ENCODE data around the gene GSC2. TPM values are rescaled to one million over a fixed set of nuclear protein-coding genes. Genes with fewer than 3 reads are reported as not detected.

Gene GSC2
- total RNA-seq, 1 donor from 2014 or later = not detected

DNA sequence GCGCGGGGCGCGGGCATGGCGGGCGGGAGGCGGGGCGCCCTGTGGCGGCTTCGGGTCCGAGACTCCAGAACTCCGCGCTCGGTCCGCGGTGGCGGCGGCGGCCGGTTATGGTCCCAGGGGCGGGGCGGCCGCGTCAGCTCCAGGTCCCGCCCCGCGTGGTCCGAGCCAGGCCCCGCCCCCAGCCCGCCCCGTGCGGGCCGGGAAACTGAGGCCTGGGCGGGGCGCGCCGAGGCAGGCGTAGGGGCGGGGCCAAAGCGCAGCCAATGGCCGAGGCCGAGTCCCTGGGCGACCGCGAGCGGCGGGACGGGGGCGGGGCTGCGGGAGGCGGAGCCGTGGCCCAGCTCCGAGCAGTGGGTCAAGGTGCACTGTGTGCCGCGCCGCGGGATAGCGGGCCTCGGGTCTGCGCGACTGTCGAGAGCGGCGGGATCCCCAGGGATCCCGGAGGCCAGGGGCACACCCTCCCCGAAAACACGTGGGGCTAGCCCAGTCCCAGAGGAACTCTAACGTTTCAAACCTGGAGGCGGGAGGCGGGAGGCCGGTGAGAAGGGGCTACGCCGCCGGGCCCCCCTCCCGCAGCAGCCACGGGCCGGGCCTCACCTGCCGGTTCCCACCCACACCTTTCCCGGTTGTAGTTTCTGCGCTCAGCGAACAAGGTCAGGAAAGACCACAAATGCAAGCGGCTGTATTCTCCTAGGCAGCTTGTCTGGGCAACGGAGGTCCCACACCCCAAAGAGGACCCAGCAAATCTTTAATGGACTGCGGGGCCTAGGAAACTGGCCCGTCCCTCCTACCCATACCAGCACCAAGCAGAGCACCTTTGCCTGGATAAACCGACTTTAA lies 28.8 kb upstream of the GSC2 start, which contains the start of gene SLC25A1:
Gene SLC25A1, minus strand, starts transcription at position 80 of the 840 bp plus-strand sequence. Its CDS starts 63 bp downstream, at position 17.
- DNase-seq (ENCODE audit: low spot score) (peak; percentile 96), ATAC-seq (peak; percentile 91)
- intact Hi-C loops (cut with DNase I) = no loop called here

DNA sequence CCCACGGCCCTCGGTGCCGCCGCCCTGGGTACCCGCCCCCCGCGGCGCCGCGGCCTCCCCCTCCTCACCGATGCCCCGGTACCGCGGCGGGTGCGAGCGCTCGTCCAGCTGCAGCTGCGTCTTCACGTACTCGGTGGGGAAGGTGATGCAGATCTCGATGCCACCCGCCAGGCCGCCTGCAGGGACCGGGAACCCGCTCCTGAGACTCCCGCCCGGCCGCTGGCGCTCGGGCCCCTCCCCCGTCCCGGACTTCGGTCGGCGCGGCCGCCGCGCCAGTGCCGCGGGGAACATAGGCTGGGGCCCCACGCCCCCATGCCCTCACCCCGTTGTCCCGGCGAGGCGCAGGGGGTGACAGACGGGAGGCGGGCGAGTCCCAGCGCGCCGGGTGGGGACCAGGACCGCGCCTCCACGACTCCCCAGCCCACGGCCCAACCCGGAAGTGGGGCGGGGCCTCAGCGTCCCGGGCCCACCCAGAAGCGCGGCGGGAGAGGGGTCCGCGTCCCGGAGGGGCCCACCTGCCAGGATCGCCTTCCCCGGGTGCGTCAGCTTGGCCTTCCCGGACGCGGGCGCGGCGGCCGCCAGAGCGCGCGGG lies 28.1 kb upstream of the GSC2 start:
- ATAC-seq (no peak), DNase-seq (ENCODE audit: low spot score) (no peak)
- intact Hi-C loops (cut with DNase I) = no loop called here

DNA sequence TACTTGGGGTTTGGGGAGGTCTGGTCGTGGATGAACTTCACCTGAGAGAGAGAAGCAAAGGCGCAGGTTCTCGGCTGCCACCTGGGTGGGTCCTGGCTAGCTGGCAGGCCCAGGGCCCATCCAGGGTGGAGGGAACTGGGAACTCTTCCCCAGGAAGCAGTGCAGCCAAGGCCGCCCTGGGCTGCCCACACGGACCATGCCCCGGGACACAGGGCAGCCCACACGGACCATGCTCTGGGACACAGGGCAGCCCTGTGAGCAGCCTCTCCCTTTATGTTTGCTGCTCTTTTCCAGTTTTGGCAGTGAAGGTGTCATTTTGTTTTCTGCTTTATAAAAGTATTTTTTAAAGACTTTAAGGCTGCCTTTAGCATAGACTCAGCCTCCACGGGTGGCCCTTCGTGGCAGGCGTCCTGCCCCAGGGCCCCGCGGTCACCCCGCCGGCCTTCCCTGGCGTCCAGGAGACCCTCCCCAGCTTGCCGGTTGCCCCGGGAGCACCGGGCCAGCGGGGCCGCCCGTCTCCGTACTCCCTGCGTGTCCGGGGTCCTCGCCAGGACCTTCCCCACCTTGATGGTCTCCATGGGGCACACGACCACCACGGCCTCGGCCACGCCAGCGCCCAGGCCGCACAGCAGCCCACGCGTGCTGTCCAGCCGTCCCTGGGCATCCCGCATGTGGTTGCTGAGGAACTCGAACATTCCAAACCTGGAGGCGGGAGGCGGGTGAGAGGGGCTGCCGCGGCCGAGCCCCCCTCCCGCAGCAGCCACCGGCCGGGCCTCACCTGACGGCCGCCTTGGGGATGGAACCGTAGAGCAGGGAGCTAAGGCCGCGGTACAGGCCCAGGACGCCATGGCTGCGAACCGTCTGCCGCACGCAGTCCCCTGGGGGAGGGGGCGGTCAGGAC lies 27.3 kb upstream of the GSC2 start:
- ATAC-seq (no peak), DNase-seq (ENCODE audit: low spot score) (no peak)
- intact Hi-C loops (cut with DNase I) = no loop called here

DNA sequence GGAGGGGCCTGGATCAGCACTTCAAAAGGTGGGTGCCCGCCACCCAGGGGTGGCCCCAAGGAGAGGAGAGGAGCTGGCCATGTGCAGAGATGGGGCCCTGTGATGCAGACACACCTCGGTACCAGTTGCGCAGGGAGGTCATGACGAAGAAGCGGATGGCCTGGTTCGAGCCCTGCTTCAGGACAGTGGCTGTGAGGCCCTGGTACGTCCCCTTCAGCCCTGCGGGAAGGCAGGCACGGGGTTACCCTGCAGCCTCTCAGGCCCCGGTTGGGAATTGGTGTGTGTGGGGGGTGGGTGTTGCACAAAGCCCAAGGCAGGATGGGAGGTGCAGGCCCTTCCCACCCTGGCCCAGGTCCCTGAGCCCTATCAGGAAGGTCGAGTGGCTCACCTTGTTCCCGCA lies 26.6 kb upstream of the GSC2 start:
- DNase-seq (ENCODE audit: low spot score) (no peak), ATAC-seq (no peak)
- intact Hi-C loops (cut with DNase I) = no loop called here

DNA sequence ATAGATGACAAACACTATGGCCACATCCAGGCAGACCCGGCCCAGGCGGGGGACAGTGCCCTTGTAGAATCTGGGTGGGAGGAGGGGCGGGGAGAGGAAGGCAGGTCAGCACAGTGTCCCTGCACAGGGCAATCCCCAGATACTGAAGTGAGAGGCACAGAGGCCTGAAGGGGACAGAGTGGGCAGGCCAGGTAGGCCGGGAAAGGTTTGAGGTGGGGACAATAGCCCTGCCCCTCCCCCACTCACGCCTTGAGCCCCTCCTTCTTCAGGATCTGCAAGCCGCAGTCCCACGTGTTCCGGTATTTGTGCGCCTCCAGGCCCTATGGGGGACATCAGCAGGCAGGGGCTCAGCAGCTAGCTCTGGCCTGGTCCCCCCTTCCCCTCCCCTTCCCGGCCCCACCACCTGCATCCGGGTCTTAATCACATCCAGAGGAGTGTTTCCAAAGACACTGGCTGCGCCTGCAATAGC lies 26.1 kb upstream of the GSC2 start:
- ATAC-seq (no peak), DNase-seq (ENCODE audit: low spot score) (no peak)
- intact Hi-C loops (cut with DNase I) = no loop called here

DNA sequence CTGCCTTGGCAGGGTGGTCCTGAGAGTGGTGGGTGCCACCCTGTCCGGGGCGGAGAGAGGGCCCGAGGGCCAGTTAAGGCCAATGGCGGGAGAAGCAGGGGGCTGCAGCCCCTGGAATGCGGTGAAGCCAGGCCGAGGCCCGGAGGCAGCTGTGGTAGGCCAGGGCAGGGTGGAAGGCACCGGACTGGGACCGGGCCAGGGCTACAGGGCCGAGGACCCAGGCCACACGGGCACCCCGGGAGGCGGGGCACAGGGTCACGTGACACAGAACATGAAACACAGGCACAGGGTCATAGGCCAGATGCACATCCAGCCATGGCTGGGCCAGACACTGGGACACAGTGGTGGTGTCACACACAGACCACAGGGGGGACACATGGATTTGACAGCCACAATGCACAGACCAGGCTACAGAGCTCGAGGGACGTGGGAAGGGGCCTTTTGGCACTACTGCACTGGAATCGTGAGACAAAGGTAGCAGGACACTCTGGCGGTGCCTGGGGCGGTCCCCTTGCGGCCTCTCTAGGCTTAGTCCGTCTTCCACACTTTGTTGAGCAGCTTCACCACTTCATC lies 25.6 kb upstream of the GSC2 start:
- DNase-seq (ENCODE audit: low spot score) (no peak), ATAC-seq (no peak)
- intact Hi-C loops (cut with DNase I) = no loop called here

DNA sequence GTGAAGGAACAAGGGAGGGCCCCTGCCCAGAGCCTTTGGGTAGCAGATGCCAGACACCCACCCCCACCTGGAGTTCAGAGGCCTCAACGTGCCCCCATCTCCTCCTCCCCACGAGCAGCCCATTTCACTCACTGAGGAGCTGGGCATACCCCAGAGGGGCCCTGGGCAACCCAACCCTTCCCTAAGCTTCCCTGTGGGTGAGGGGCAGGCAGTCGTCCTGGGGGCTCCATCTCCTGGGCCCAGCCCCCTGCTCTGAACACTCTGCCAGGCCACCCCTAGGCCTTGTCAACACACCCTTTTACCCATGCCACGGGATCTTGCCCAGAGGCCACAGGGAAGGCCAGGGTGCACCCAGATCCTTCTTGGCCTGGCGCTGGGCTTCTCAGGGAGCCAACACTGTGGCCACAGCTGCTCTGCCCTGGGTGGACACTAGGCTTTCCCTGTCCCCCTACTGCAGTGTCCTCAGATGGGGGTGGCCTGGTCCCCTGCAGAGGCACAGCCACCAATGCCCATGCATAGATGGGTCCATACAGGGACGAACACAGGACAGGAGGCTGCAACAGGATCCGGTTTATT lies 25.0 kb upstream of the GSC2 start:
- intact Hi-C loops (cut with DNase I) = no loop called here
- ATAC-seq (no peak), DNase-seq (ENCODE audit: low spot score) (no peak)

DNA sequence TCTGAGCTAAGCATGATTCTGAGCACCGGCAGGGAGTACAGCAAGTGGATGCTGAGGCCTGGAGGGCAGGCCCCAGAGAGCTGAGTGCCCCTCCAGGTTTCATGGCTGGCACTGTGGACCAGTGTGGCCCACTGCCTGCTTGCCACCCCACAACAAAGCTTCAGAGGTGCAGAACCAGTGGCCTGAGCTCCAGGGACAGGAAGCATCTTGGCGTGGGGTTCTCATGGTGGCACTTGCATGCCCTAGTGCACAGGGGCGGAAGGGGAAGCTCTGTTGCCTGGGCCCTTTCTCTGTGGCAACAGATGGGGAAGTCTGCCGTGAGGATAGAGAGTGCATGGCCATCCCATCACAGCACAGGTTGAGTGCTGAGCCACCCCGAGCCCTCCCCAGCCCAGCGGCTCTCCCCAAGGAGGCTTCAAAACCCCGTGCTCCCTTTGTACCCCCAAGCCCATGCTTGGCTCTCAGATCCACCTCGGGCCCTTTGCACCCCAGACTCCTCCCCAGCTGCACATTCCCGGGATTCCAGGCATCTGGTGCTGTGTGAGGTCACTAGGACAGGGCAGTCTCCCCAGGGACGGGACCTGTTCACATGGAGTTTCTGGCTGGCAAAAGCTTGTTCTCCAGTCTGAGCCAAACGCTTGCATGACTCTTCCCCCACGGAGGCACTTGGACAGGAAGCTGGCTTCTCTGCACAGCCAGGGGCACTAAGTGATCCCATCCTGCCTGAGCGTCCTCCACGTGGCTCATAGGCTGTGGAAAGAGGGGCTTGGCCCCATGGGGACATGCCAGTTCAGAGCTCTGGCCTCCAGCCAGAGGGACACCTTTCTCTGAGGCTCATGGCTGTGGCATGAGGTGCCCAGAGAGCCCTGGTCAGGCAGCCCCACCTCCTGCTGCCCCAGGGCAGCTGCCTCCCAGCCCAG lies 24.3 kb upstream of the GSC2 start:
- no peak for DNase-seq (ENCODE audit: low spot score)
- no peak for ATAC-seq
- intact Hi-C loops (cut with DNase I) = no loop called here

DNA sequence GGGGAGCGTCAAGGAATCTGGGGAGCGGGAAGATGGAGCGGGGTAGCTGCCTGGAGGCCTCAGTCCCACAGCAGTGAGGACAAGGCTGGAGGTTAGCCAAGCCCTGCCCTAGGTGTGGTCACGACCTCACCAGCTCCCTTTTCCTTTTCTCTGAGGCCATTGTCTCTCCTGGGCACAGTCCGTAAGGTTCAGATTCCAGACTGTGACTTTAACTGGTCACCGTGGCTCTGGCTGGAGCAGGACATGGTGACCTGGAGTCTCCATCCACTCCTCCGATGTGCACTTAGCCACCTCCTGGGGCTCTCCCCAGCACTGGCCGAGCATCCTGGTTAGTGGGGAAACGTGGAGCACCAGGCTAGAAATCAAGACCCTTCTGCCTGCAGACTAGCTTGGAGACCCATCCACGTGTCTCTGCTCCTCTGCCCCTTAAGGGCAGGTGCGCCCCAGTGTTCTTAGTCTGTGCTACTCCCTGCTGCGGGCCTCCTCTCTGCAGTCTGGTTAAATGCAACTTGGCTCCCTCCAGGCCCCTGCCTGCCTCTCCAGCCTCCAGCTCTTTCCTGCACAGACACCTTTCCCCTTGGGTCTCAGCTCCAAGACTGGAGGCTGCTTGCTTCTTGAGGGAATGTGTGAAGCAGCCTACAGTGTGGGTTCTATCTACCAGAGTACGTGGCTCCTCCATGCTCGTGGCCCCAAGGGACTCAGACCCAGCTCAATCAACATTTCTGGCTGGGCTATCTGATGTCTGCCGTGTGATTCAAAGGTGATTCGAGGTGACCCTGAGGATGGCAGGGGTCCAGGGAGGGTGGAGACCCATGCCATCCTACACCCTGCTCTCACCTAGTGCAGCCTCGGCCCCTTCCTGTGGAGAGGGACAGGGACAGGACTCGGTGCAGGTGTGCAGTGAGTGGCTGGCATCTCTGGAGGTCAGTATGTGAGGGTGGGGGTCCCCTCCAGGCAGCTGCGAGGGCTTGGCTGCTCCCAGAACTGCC lies 23.2 kb upstream of the GSC2 start:
- no peak for DNase-seq (ENCODE audit: low spot score)
- intact Hi-C loops (cut with DNase I) = no loop called here
- no peak for ATAC-seq

DNA sequence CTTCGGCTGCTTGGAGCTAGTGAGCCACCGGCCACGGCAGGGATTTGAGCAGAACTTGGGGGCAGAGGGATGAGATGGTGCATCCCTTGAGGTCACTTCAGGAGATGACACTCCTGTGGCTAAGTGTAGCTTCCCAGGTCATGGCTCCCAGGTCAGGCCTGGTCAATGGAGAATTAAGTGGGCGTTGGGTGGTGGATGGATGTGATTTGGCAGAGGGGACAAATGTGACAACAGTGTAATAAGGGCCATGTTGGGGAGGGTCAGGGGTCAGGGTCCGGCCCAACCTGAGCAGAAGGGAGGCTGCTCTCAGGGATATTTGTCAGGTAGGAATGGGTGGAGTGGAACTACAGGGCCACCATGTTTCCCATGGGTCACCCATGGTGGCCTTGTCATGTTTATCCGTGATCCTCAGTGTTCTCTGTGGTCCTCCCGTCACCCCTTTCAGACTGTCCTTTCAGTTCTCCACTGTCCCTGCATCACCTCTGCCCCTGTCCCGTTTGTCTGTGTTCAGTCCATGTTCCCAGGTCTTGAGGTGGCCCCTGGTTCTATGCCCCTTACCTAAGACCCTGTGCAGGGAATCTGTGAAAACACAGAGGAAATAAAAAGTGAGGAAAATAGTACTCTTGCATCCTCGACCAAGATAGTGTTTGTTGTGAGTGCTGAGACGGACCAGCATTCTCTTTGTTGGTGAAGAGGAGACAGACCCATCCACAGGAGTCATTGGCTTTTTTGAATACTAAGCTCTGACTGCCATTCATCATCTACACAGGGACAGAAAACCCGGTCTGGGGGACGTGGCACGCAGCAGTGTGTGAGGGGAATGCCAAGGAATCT lies 22.3 kb upstream of the GSC2 start:
- DNase-seq (ENCODE audit: low spot score) = no peak
- ATAC-seq = no peak
- intact Hi-C loops (cut with DNase I) = no loop called here

DNA sequence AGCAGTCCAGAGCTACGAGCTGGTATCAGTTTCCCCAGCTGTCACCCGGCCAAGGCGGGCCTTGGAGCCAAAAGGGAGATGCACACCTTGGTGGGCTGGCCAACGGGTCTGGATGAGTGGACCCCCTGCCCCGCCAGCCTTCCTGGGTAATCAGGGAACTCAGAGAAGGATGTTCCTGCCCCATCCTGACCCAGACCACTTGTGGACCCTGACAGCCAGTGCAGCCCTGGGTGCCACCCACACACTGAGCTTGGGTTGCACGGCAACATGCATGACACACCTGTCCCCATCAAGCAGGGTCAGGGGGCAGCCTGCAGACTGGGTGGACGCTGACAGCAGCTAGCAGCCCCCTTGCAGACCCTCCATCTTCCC lies 19.8 kb upstream of the GSC2 start:
- intact Hi-C loops (cut with DNase I) = no loop called here
- ATAC-seq (no peak), DNase-seq (ENCODE audit: low spot score) (no peak)

DNA sequence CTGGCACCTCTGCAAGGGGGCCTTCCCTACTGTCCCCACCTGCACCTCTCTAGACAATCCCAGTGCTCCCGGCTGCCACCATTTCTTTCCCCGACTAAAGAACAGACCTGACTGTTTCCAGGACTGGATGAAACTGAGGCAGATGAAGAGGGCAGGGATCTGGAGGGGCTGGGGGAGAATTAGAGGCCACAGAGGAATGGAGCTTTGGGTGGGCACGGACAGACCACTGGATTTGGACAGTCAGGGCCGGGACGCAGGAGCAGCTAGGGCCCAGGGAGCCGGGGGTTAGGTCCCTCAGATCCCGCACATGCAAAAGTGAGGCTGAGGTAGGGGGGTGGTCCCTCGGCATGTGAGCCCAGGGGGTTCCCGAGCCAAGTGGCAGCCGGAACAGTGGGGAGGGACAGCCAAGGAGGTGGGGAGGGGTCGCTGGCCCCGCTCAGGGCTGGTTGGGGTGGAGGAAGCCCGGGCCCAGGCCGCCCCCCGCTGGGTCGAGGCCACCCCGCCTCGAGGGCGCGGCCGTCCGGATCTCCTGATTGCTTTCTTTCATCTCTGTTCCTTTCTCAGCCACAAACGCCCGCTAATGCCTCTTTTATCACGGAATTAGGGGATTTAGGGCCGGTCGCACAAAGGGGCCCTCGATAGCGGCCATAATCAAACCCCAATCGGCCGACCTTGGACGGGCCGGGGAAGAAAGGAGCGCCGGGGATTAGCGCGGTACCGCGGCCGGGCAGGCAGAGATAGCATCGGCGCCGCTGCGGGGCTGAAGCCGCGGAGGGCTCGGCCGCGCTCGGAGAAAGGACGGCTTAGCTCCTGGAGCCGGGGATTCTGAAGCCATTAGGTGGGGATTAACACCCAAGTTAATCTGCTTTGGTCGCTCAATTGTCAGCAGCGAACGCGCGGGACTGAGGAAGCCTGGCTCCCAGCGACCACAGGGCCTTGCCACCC lies 19.2 kb upstream of the GSC2 start:
- ATAC-seq (no peak), DNase-seq (ENCODE audit: low spot score) (no peak)
- intact Hi-C loops (cut with DNase I) = no loop called here

DNA sequence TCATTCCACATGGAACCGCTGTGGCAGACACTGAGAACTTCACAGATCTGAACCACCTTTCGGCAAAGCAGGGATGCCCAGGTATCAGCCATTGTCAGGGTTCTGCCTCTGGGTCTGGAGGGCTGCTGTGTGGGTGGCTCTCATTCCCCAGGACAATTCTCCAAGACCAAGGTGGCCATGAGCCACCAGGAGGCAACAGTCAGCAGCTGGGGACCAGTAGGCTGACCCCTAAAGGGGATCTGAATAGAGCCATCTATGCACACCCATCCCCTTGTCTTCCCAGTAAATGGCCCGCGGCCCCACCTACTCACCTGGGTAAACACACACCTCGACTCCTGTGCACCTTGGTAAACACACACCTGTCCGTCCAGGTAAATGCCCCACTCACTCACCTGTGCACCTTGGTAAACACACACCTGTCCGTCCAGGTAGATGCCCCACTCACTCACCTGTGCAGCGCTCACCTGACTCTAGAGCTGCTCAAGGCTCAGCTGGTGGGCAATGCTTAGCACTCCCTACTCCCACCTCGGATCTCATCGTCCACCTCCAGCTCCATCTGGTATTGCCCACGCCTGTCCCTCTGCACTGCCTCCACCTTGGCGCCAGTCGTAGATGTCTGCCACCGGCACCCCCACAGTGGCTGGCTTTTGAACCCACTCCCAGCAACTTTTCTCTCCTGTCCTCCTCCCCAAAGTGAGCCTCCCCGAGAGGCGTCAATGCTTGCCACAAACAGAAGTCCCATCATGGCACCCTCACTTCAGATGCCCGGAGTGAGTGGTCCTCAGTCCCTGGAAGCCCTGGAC lies 18.2 kb upstream of the GSC2 start:
- intact Hi-C loops (cut with DNase I) = no loop called here
- ATAC-seq = no peak
- no peak for DNase-seq (ENCODE audit: low spot score)

All from sciatic nerve (tissue), 2 donors.